Endometrial microvascular endothelial cells (primary cell): ENCODE measurements around the gene TOX3. TPM values are rescaled to one million over a fixed set of nuclear protein-coding genes. Genes with fewer than 3 reads are reported as not detected.

ENCODE experiments used
- in situ Hi-C: cut with HindIII; loops from 2 replicates; pipeline ENCODE4 v1.10.0; 2017; ENCODE audit warnings: low sequenced_read_pairs, low pct_unique_long_range_greater_than_20kb; ENCODE audit errors: inconsistent ontology term
- total RNA-seq: library from RNA; depleted of rRNA; stranded (reverse); fragments of >200 nt; gene quantifications from one replicate; pipeline ENCODE4 v1.2.3, GENCODE V29; 2015; ENCODE audit errors: inconsistent ontology term

The TOX3 gene
- total RNA-seq, 1 donor from 2014 or later, result not detected

DNA sequence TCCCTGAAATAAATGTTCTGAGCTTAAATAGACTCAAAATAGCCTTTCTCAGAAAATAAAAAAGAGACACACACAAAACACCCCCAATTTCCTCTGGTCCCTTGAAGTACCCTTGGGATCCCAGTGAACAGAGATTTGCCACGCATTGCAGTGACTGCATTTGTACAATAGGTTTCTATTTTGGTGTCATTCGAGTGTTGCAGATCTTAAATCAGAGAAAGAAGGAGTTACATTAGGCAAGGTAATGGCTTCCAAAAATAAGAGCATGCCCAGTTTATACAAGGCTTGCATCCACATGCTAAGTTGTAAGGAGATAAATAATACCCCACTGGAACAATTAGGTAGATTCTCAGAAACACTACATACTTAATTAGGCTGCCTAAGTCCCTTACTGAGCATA lies 2.2 kb downstream of the TOX3 start:
- in situ Hi-C loops, result no loop called here

DNA sequence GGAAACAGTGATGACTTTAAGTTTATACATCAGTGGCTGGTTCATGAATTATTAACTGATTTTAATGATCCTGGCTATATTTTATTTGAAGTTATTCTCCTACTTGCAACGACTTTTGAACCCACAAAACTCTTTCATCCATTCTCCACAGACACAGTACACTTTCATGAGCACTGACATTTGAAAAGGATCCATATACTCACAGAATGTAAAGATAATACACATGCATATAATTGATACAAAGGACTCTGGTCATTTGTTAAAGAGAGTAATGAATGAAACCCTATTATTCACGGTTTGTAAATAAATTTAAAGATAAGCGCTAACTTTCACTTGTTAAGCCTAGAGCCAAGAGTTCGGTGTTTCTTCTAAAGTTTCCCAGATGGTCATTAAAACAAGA lies 3.3 kb downstream of the TOX3 start:
- in situ Hi-C loops, result no loop called here

DNA sequence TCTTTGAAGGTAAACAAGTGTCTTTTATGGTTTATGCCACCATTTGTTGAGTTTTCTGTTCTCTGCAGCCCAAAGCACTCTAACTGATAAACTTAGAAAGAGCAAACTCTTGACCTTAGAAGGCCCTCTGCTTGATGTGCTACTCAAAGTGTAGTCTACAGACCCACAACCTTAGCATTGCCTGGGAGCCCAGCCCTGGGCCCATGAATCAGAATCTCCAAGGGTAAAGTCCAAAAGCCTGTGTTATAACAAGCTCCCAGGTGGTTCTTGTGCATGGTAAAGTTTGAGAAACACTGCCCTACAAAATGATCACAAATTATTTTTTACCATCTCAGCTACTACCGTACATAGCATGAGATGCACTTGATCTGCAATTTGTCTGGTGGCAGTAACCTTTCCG lies 6.0 kb downstream of the TOX3 start:
- in situ Hi-C loops, result no loop called here

DNA sequence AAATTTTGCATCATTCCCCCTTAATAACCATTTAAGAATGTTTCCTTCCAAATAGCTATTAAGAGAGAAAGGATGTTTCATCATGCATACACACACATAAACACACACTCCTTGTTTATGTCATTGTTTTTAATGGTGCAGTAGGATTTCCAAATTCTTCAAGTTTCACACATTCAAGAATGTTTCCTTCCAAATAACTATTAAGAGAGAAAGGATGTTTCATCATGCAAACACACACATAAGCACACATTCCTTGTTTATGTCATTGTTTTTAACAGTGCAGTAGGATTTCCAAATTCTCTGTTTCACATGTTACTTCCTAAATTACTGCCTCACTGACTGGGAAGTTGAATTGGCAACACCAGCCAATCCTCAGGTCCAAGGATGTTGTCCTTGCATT lies 7.8 kb downstream of the TOX3 start:
- in situ Hi-C loops, result no loop called here

DNA sequence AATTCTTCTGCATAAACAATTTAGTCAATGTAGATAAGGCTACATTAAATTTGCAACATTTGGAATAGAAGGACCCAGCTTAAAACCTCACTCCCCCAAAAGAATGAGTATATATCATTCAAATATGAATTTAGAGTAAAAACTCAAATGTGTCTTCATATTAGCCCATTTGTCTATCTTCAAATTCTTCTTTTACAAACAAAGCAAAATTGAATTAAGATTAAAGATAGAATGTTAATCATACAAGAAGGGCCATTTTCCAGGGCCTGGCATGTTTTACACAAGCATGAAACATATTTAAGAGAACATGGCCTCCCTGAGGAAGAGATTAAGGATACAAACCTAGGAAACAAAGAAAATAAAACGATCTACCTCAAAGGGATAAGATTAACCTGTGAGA lies 8.4 kb downstream of the TOX3 start:
- in situ Hi-C loops, result no loop called here

DNA sequence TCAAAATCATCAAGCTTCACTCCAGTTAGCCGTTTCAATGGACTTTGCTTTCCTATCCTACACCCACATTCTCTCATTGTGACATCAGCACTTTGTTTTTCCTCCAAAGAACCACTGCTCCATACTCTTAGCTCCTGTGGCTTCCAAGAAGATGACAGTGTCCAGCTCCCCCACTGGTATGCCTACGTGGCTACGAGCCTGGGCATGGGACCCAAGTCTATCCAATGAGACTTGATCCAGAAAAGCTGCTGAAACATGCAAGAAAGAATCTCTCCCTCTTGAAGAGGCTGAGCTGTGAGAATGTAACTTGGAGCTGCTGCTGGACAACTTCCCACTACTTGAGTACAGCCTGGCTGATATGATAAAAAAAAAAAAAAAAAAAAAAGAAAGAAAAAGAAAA lies 9.4 kb downstream of the TOX3 start:
- in situ Hi-C loops, result no loop called here

DNA sequence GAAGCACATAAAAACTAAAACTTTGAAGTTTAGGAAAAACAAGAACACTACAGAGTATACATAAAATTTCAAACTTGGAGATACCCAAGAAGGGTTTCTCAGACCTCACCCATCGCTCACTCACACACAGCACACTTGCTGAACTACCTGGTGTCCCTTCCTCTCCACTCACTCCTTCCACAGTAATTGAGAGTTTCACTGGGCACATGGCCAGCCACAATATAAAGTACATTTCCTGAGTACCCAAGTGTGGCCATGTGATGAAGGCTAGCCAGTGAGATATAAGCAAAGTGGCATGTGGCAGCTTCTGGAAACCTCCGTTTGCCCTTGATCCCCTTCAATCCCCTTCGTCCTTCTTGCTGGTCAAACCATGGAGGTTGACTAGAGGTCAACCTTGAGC lies 11.9 kb downstream of the TOX3 start:
- in situ Hi-C loops, result no loop called here

DNA sequence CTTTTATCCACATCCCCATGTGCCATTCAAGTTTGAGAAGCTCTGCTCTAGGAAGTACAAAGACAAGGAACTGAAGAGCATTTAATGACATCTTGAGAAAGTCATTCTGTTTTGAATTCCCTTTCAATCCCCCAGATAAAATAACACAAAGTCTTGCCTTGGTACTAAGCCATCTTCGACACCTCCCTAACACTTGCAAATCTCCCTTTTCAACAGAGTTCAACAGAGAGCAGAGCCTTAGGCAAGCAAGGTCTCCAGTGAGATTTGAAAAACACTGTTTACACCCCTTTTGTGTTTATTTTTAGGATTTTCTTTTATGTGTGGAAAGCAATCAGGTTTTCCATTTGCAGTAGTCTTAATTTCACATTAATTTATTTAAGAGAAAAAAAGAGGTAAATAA lies 13.6 kb downstream of the TOX3 start:
- in situ Hi-C loops, result no loop called here

DNA sequence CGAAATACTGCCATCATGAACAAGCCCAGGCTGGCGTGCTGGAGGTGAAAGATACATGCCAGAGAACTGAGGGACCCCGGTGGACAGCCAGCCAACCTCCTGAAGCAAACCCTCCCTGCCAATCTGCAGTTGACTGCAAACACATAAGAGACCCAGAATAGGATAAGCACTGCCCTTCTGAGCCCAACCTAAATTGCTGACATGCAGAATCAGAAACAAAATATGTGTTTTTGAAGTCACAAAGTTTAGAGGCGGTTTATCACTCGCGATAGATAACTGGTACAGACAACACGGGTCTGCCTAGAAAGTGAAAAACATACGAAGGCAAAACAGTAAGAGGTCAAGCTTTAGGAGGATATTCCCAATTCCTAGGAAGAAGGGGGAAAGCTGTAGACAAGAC lies 14.6 kb downstream of the TOX3 start:
- in situ Hi-C loops, result no loop called here

DNA sequence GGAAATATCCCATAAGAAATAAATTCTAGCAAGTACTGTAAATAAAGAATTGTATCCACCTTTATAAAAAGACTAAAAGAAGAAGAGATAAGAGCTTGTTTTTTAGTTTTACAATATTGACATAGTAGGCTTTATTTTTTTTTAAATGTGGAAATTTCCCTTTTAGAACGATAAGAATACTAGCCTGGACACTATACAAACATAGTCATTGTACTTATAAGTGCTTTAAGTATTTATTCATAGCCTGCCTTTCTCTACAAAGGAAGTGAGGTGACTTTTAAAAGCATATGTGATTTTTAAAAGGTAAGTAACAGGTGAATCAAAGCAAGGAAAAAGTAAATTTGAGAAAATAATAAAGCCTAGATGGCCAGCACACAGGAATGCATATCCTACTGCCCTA lies 17.7 kb downstream of the TOX3 start:
- in situ Hi-C loops, result no loop called here

DNA sequence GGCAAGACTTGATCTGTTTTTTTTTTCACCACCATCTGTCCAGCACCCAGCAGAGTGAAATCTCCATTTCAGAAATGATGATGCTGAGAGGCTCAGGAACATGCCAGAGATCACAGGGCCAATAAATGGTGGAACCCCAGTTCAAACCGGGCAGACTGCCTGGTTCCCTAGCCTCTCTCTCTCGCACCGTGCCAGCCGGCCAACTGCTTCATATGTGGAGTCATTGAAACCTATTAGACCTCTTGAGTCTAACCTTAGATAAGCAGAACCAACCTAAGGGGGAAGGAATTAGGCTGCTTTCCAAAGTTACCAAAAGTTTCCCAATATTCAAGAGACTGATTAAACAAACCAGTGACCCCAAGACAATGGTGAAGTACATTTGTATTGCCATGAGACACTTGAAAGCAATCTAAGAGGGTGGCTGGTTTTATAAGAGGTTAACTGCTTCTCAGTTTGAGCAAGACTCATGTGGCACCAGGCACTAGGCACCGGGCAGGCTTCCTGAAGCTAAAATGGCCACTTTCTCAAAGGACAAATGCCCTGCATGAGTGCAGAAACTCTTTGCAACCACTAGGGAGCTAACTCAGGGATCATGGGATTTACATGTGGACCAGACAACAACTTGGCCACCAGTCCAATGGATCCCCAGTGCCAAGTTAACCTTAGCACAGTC lies 18.4 kb downstream of the TOX3 start:
- in situ Hi-C loops, result no loop called here

DNA sequence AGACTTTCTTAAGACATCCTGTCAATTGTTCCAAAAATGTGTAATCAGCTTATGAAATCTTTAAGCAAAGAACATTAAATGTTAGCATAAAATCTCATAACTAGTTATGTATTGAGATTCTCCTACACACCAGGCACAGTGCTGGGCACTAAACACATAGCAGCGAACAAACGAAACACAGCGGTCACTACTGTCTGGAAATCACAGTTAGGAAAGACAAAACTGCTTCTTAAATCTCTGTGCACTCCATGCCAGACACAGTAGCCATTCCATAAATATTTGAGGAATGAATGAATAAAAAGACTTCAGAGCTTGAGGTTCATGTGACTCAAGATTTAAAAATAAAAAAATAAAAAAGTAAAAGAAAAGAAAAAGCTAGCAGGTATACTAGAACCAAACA lies 20.1 kb downstream of the TOX3 start:
- in situ Hi-C loops, result no loop called here

DNA sequence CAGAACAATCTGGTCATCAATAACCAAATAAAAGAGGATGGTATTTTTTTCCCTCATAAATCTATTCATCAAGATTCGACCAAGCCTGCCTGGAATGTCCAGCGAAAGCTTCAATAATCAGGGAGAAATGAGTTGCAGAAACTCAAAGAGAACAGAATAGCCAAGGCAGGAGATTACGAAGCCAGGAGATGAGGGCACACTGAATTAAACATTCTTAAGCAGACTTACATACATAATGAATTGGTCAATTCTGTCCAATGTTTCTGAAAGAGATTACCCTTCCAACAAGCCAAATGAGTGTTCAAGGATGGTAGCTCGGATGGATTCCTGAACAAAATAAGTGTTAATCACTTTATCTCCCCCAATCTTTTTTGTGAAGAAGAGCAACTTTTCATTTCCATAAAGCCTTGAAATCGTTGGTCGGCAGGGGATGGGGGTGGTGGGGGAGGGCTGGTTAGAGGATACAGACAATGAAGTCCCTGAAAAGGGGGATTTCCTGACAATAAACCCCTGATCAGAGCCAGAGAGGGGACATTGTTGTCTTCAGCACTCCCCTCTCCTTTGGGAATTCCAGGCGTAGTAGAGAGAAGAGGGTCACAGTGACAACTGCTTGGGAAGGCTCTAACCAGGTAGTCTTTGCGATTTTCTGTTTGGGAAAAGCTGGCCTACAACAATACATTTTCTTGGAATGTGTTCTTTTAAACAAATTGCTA lies 20.7 kb downstream of the TOX3 start:
- in situ Hi-C loops, result no loop called here

DNA sequence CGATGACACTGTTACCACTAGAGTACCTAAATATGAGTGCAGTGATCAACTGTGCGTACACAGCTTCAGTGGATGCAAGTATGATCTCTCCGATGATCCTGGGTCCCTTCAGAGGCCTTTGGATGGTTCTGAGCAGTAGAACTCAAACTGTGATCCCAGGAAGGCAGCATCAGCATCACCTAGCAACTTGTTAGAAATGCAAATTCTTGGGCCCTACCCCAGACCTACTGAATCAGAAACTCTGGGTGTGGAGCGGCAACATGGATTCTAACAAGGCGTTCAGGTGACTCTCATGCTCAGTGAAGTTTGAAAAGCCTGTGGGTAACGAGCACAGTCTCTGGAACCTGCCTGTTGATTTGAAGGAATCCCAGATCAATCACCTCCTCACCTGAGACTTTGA lies 25.4 kb downstream of the TOX3 start:
- in situ Hi-C loops, result no loop called here

DNA sequence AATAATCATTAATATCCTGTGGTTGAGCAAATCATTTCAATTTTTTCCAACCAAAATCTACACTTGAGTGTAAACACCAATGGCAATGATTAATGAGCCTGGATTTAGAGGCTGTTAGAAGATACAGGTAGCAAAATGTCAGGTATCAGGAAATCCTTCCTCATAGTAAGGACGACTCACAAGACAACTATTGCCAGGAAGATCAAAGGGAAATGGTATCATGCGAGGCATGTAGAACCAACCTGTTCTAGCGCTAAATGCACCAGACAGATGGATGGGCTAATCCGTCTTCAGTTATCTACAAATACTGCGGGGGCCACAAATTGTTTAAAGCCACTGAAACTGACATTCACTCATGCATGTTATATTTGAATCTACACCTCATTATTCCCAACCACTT lies 28.1 kb downstream of the TOX3 start:
- in situ Hi-C loops, result no loop called here

DNA sequence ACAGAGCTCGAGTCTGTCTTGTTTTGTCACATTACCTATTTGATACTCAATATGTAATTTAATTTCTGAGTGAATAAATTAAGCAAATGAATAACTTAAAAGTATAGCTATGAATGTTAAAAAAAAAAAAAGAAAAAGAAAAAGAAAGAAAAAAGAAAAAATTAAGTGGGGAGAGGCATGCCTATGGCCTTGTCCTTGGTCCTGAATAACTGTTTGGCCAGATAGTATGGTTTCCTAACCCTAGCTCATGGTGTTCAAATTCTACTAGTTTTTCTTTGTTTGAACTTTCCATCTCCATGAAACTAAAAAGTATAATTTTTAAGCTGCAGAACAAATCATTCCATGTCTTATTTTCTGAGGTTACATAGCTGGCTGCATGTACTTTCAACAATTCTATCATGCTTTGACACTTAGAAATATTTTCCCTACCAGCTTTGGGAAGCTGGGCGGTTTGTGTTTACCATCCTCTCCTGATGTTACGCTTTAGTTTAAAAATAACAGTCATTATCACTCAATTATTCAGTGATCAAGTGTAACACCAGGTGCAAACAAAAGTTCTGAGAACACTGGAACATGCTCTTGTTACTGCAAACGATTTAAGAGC lies 31.8 kb downstream of the TOX3 start:
- in situ Hi-C loops, result no loop called here

DNA sequence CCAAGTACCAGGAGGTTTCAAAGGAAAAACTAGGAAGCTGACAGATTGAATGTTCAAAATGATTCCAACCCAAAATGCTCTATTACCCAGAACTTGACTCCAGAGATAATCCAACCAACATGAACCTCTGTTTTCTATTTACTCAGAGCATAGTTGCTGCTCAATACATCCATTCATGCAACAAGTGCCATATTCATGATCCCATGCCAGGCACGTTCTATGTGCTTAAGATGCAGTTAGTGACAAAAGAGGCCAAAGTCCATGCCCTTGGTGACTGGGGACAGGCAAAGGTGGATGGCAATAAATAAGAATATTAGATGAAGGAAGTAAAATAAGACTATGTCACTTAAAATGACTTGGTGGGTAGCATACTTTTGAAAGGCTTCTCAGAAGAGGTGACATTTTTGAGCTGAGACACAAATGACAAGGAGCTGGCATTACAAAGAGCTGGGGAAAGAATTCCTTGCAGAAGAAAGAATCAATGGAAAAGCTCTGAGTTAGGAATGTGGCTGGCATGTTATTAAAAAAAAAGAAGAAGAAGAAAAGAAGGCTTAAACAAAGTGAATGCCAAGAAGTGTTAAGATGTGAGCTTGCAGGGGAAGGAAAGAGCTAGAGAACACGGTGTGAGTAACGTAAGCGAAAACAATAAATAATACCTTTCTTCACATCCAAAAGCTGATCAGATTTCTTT lies 34.5 kb downstream of the TOX3 start:
- in situ Hi-C loops, result no loop called here

DNA sequence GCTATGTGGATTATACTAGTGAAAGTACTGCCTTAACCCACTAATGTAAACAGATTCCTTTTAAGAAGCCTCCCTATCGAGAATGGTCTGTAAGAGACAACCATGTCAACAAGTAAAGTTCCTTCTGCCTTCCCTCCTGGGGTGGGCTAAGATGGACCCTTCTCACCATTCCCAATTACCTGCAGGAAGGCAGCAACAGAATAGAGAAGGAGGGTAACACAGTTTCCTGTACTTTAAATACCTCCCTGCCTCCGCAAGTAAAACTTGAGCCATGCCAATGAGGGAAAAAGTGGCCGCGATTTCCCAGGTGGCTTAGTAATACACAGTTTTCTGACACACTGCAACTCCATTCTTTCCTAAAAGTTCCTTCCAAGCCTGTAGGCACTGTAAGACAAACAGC lies 45.2 kb downstream of the TOX3 start:
- in situ Hi-C loops, result no loop called here

DNA sequence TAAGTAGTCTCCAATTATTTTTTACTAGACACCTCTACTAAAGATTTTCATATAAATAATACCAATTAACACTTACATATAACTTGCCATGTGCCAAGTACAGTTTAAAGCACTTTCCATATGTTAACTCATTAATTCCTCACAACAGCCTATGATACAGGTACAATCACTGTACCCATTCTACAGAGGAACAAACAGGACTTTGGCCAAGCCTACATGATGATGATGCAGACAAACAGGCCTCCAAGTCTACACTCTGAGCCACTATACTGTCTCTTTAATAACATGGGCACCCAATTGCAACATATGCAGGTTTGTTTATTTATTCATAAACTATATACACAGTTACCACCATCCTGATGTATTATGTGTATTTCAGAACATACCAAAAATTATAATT lies 46.0 kb downstream of the TOX3 start:
- in situ Hi-C loops, result no loop called here

DNA sequence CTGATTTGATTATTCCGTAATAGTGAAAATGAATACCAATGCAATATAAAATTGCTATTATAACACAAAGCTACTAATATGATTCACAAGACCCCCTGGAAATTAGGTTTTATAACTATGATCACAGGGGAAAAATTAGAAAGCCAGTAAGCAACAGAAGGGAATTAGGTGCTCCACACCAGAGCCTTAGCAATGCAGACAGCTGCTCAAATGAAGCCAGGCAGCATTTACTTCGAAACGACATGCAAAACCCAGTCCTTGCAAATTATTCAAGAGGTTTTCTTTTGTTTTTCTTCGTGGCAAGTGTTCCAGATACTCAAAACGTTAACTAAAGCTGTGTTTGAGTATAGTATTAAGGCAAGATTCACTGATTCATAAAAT lies 47.9 kb downstream of the TOX3 start:
- in situ Hi-C loops, result no loop called here
